Measurements from ENCODE around the gene LPCAT1.
"Not testable (repeated sequence)": the region's sequence is repeated elsewhere in the genome, so short reads cannot be mapped to it uniquely, and the experiment has no call there.

Gene LPCAT1, protein sequence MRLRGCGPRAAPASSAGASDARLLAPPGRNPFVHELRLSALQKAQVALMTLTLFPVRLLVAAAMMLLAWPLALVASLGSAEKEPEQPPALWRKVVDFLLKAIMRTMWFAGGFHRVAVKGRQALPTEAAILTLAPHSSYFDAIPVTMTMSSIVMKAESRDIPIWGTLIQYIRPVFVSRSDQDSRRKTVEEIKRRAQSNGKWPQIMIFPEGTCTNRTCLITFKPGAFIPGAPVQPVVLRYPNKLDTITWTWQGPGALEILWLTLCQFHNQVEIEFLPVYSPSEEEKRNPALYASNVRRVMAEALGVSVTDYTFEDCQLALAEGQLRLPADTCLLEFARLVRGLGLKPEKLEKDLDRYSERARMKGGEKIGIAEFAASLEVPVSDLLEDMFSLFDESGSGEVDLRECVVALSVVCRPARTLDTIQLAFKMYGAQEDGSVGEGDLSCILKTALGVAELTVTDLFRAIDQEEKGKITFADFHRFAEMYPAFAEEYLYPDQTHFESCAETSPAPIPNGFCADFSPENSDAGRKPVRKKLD

DNA sequence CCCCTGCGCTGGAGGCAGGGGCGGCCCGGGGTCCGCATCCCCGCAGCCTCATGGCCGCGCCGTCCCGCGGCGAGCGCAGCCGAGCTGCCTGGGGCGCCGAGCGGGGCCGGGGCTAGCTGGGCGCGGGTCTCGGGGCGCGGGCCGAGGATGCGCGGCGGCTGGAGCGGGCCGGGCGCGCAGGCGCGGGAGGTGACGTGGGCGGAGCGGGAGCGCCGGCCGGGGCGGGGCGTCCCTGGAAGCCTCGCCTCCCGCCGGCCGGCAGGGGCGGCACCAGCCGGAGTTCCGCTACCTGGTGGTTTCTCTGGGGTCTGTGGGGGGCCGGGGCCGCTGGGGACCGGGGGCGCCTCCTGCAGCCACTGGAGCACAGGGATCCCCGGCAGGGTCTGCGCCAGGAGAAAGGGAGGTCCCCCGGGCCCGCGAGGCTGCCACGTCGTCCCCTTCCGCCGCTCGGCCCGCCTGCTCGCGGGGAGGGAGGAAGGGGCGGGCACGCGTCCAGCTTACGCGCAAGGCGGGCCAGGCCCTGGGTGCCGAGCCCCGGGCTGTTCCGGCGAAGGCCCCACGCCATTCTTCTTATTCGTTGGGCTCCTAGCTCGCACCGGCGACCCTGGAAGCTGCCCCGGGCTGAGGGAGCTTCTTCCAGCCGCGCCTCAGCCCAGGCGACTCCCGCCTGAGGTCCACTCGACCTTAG lies at the start of gene LPCAT1:
LPCAT1 (minus strand) TSS at position 168 of the 688 bp plus-strand sequence; CDS start at position 52, 116 bp downstream.
- peak; percentile 59 for DNase-seq (ENCODE audit: low read depth)

DNA sequence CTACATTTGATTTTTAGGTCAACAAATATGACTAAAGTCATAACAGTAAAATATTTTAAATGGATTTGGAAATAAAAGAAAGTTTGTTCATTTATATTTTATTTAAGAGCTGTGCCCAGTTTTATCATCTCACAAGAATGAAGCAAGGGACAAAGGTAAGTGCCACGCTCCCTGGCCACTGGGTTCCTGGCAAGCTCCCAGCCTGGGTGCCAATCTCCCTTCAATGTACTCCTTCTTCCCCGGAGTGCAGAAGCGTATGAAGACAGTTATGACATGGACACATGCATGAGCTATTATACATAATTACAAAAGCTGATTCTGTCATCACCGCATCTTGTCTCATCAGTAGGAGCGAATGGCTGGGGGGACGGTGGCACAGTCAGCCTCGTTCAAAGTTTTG lies 48.1 kb upstream of the LPCAT1 start:
- DNase-seq (ENCODE audit: low read depth) = not testable (repeated sequence)

DNA sequence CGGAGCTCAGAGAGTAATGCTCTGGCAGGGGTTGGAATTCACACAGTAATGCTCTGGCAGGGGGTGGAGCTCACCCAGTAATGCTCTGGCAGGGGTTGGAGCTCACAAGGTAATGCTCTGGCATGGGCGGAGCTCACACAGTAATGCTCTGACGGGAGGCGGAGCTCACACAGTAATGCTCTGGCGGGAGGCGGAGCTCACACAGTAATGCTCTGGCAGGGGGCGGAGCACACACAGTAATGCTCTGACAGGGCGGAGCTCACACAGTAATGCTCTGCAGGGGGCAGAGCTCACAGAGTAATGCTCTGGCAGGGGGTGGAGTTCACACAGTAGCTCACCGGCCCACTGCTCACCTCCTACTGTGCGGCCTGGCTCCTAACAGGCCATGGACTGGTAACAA lies 47.2 kb upstream of the LPCAT1 start:
- DNase-seq (ENCODE audit: low read depth) = no peak

DNA sequence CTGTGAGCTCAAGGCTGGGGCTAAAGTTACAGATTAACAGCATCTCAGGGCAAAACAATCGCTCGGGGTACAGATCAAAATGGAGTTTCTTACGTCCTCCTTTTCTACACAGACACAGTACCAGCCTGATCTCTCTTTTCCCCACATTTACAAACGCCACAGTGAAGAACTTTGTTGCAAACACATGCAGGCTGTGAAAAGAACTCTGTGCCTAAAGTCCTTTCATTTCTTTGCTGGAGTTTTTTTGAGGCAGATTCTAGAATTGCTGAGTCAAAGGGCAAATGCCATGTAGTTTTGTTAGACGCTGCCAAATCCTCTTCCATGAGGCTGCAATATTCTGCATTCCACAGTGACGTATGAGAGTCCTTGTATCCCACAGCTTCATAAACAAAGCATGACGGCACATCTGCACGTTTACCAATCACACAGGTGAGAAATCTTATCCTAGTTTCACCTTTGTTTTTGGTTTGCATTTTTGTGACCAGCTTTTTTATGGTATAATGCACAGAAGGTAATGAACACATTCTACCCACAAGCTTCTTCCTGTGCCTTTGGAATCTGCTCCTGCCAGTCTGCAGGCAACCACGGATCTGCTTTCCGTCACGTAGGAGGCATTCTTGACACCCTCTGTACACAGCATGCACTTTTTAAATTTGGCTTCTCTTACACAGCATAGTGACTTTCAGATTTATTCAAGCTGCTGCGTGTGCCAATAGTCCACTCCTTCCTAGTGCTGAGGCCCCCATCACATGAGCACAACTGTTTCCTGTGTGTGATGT lies 44.6 kb upstream of the LPCAT1 start:
- DNase-seq (ENCODE audit: low read depth) = no peak

DNA sequence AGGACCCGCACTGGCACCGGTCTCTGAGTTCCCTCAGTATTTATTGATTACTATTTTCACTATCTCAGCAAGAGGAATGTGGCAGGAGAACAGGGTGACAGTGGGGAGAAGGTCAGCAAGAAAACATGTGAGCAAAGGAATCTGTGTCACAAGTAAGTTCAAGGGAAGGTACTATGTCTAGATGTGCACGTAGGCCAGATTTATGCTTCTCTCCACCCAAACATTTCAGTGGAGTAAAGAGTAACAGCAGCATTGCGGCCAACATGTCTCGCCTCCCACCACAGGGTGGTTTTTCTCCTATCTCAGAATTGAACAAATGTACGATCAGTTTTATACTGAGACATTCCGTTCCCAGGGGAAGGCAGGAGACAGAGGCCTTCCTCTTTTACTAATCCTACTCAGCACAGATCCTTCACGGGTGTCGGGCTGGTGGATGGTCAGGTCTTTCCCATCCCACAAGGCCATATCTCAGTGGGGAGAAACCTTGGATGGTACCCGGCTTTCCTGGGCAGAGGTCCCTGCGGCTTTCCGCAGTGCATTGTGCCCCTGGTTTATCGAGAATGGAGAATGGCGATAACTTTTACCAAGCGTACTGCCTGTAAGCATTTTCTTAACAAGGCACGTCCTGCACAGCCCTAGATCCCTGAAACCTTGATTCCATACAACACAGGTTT lies 43.9 kb upstream of the LPCAT1 start:
- DNase-seq (ENCODE audit: low read depth) = not testable (repeated sequence)

DNA sequence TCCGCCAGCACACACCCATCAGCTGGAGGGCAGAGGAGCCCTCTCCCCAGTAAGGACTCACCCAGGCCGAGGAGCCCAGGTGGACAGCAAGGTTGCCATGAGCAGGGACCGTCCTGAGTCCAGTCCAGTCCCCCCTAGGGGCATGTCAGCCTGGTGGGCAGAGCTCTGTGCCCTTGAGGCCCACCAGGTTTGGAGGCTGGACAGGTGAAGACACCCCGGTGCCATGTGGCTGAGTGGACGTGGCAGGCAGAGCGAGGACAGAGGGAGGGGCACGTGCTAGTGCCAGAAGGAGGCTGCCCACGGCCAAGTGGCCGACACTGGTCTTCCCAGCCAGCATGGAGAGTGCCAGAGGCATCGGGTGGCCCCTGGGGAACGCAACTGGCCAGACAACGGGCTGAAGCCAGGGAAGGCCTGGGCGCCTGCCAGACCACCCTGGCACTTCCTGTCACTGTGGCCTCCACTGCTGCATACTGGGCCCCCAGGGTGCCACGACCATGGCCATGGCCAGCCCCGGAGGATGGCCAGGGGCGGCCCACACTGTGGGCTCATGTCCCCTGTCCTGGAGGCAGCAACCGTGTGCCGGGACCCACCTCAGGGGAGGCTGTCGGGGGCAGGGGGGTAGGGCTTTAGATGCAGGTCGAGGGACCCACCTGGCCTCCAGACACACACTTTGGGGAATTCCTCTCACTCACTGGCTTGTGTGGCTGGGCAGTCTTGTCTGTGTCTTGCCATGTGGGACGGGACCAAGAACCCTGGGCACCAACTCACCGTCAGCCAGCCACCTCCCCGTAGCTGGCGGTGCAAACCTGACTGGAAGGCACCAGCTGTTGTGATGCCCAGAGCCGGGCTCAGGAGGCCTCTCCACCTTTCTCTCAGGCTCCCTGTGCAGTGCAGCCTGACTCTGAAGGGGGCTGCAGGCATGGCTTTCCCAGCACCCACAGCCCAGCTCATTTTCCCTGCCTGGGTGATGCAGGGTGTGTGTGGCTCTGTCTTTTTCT lies 42.3 kb upstream of the LPCAT1 start:
- DNase-seq (ENCODE audit: low read depth) = no peak

DNA sequence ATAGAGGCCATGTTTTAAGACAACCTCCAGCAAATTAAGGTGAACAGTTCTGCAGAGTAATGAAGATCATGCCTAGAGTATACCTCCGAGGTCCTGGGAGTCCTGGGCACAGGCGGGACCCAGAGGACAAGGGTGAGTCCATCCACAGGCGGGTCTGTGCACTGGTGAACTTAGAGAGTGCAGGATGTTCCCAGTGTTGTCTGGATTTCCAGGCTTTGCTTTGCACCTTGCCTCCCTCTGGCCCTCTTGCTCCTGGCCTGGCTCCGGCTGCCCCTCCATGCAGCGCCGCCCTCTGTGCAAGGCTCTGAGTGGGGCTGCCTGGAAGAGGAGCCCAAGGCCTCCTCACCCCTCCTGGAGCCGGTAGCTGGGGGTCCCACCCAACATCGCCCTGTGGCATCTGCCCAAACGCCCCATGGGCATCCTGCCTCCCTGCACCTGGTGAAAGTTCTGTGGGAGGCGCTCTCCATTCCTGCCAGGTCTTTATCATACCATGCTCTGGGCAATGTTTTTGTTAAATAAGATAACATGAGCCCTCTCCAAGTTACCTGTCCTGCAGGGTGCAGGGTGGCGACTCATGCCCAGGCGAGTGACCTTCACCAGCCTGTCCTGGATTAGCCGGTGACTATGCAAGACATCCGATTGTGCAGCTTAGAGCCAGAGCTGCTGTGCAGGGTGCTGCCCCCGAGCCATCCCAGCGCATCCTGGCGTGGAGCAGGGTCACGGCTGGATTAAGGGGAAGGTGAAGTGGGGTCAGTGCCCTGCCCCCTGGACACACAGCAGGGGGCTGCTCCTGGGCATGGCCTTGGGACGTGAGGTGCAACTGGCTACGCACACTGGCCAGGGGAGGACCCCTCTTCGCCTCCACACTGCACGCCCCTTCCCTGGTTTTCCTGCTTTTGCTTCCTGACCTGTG lies 41.3 kb upstream of the LPCAT1 start:
- DNase-seq (ENCODE audit: low read depth) = no peak

DNA sequence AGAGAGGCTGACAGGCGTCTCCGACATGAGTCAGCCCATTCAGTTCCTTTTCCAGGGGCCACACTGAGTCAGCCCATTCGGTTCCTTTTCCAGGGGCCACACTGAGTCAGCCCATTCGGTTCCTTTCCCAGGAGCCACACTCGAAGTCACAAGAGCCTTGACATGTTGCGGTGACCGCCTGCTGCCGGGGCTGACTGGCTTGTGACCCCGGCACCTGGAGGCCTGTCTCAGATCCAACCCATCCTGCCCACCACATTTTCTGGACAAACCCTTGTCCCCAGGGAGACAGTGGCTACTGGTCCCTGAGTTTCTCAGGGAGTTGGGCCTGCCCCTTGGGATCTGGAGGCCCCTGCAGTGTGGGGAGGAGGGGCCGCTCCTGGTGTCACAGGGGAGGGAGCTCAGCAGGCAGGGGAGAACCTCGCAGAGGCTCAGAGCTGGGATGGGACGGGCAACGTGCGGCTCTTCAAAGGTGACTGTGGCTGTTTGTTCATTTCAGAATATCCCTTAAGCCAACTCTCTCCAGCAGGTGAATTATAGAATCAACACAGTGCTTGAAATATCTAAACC lies 40.5 kb upstream of the LPCAT1 start:
- no peak for DNase-seq (ENCODE audit: low read depth)

DNA sequence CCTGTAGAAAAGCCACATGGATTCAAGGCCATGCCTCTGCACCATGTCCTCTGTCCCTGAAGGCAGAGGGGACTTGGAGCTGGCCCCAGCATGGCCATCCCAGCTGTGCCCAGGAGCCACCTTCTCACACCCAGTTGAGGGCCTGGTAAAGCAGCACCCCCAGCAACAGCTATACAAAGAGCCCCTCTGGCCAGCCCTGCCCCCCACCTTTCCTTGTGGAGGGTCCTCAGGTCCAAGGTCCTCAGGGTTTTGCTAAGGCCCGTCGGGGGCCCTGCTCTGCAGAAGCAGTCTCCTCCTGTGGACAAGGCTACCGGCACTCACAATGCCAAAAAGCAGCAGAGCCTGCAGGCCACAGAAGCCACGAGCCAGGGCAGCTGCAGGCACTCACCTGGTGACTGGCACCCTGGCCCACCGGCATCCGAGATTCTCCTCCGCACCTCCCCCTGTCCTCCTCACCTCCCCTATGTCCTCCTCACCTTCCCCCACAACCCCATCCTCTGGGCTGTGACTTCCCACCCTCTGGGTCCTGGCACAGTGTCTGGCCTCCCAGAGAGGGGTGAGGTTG lies 39.9 kb upstream of the LPCAT1 start:
- no peak for DNase-seq (ENCODE audit: low read depth)

DNA sequence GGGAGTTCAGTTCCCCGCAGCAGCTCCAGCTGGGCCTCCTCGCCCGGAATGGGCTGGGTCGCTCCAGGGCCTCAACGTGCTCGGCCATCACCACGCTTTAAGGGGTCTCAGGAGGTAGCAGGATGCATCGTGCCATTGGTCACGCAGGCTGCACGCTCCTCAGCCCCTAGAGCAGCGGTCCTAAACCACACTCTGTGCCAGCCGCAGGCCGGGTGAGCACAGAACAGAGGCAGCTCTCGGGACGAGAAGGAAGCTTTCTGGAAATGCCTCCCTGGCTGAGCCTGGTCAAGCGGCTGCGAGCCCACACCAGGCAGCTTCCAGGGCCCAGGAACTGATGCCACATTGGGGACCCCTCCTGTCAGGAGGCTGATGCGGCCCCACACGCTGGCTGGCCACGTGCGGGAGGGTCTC lies 39.3 kb upstream of the LPCAT1 start:
- no peak for DNase-seq (ENCODE audit: low read depth)

DNA sequence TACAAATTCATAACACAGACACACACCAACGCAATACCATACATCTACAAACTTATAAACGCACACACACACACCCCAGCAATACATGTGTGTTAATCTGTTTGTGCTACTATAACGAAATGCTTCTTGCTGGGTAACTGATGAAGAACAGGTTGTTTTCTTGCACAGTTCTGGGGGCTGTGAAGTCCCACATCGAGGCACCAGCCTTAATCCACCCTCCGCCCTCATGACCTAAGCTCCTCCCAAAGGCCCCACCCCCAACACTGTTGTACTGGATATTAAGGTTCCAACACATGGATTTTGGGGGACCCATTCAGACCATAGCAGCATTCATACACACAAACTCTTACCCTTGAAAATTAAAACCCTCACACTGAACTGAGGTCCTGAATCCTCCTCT lies 38.8 kb upstream of the LPCAT1 start:
- no peak for DNase-seq (ENCODE audit: low read depth)

DNA sequence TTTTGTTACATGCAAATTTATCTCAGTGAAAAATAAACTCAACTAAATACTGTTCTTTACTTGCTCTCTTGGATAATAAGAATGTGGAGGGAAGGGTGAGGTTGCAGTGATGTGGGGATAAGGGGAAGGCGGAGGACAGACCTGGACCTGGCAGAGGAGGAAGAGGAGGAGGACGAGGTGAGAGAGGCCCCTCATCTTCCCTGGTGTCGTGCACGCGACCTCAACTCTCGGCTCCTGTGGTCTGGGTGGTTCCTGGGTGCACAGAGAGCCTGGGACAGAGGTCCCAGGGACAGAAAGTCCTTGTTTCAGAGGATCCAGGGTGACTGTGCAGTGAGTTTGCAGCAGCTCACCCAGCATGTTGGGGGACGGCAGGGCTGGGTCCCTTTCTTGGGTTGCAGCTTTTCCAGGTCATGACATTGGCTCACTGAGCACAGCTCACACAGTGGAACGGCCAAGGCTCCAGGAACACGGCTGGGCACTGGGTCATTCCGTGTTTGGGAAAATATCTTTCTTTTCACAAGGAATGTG lies 37.7 kb upstream of the LPCAT1 start:
- DNase-seq (ENCODE audit: low read depth) = no peak

DNA sequence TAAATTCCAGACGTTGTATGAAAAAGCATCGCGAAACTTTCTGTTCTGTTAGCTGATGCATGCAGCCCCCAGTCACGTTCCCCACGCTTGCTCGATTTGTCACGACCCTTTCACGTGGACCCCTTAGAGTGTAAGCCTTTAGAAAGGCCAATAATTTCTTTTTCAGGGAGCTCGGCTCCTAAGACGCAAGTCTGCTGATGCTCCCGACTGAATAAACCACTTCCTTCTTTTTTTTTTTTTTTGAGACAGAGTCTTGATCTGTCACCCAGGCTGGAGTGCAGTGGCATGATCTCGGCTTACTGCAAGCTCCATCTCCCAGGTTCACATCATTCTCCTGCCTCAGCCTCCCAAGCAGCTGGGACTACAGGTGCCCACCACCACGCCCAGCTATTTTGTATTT lies 36.7 kb upstream of the LPCAT1 start:
- not testable (repeated sequence) for DNase-seq (ENCODE audit: low read depth)

DNA sequence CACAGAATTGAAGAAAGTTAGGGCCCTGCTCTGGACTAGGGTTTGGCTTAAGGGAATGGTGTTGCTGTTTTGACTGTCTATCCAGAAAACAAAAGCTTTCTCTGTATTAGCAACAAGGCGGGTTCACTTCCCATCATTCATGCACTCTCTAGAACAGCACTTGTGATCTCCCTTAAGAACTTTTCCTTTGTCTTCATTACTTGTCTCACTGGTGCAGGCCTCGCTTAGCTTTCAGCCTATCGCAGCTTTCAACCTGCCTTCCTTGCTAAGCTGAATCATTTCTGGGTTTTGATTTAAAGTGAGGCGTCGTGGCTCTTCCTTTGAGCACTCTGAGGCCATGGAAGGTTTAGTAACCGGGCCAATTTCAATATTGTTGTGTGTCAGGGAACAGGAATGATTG lies 35.2 kb upstream of the LPCAT1 start:
- no peak for DNase-seq (ENCODE audit: low read depth)

DNA sequence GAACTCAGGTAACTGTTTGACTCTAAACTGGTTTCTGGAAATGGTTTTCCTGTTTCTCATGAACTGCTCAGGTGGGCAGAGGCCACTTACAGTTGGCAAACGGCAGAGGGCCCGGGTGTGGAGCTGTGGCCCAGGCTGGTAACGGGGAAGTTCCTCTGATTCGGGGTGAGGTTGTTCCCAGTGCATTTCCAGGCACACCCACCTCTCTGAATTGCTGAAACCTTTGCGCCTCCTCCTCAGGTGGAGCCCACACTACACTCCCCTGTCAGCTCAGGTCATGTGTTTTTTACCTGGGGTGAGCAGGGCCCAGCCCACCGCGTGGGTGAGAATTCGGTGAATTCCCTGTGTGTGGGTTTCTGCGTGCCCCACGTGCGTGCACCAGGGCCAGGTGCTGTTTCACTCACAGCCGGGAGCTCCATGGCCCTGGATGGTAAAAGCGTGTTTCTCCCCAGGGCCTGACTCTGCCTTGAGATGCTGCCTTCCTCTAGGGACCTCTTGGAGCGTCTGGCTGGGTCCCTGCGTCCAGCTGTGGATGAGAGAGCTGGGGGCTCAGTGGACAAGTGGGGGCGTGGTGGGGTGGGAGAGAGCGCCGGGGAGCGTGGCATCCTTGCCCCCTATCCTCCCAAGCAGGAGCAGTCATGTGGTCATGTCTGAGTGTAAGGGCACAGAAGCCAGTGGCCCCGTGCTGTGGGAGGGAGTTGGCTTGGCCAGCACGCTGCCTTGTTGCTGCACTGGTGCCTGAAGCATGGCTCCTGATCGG lies 33.5 kb upstream of the LPCAT1 start:
- no peak for DNase-seq (ENCODE audit: low read depth)

DNA sequence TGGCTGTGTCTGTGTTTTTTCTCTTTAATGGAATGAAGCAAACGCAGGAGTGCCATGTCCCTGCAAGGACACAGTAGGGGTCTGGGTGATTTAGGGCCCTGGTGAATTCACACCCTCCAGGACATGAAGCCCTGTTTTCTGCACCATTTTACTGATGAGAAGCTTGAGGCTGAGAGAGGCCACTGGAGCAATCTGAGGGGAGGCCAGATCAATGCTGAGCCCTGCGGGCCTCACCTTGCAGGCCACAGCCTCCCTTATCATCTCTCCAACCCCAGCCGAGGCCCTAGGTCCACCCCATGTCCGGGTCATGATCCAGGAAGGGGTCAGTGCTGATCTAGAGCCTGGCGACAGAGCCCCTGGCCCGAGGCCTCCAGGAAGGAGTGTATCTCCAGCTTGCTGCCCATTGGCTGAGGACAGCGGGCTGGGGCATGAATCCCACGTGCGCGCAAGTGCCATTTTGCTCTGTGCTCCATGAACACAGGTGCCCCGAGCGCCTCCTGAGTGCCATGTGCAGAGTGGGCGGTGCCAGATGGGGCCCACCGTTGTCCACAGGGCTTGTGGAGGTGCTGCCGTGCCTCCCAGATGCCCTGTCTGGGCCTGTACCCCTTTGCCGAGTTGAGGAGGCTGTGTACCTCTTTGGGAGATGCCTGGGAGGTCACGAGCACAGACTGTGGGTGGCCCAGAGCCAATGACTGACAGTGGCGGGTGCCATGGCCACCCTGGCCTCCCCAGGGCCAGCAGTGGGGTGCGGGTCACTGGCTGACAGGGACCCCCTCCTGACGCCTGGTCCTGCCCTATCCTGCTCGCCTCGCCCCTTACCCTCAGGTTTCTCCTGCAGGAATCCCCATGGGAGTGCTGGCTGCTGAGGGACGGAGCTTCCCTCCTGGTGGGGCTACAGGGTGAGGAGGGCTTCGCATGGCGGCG lies 32.3 kb upstream of the LPCAT1 start:
- no peak for DNase-seq (ENCODE audit: low read depth)
